Inflammatory macrophage treated with lipopolysaccharide for 4 hours (primary cell): ENCODE data around the gene TCFL5.
"Not testable (repeated sequence)": the region's sequence is repeated elsewhere in the genome, so short reads cannot be mapped to it uniquely, and the experiment has no call there.

Experiments used
- DNase-seq: peaks from one replicate; pipeline ENCODE4 v3.0.0-alpha.2; 2020

Gene TCFL5

GRCh38 chr20:62879275-62880146 lies 17.9 kb upstream of the TCFL5 start:
- DNase-seq, result no peak

- no peak for DNase-seq
Observed at GRCh38 chr20:62878244-62879038, 16.8 kb upstream of the TCFL5 start.

GRCh38 chr20:62876902-62877816 lies 15.5 kb upstream of the TCFL5 start:
- no peak for DNase-seq

GRCh38 chr20:62876501-62876901 lies 14.9 kb upstream of the TCFL5 start:
- DNase-seq, result no peak

GRCh38 chr20:62875419-62876361 lies 14.1 kb upstream of the TCFL5 start:
- peak; percentile 43 for DNase-seq

GRCh38 chr20:62874964-62875344 lies 13.3 kb upstream of the TCFL5 start:
- no peak for DNase-seq

- peak; percentile 64 for DNase-seq
Observed at GRCh38 chr20:62873681-62874031, 12.0 kb upstream of the TCFL5 start.

GRCh38 chr20:62873280-62873679 lies 11.7 kb upstream of the TCFL5 start:
- DNase-seq, result peak; percentile 19

- DNase-seq, result no peak
Observed at GRCh38 chr20:62872862-62873261, 11.2 kb upstream of the TCFL5 start.

GRCh38 chr20:62872184-62872847 lies 10.7 kb upstream of the TCFL5 start:
- DNase-seq, result peak; percentile 56

- no peak for DNase-seq
Observed at GRCh38 chr20:62864207-62864606, 2.6 kb upstream of the TCFL5 start.

GRCh38 chr20:62860924-62861691 lies 514 bp downstream of the TCFL5 start:
- peak; percentile 7 for DNase-seq

GRCh38 chr20:62860391-62860923 lies 1.2 kb downstream of the TCFL5 start:
- no peak for DNase-seq

GRCh38 chr20:62859721-62860120 lies 1.9 kb downstream of the TCFL5 start:
- no peak for DNase-seq

- no peak for DNase-seq
Observed at GRCh38 chr20:62858058-62858830, 3.4 kb downstream of the TCFL5 start.

- no peak for DNase-seq
Observed at GRCh38 chr20:62856931-62857619, 4.5 kb downstream of the TCFL5 start.

- DNase-seq, result no peak
Observed at GRCh38 chr20:62855120-62855519, 6.5 kb downstream of the TCFL5 start.

GRCh38 chr20:62854121-62854520 lies 7.5 kb downstream of the TCFL5 start:
- DNase-seq, result no peak

- DNase-seq, result not testable (repeated sequence)
Observed at GRCh38 chr20:62853304-62853703, 8.3 kb downstream of the TCFL5 start.
